Measurements from ENCODE around the gene MMD2.
"Not testable (repeated sequence)": the region's sequence is repeated elsewhere in the genome, so short reads cannot be mapped to it uniquely, and the experiment has no call there.

Gene MMD2

GRCh38 chr7:4958477-4959301, at the start of gene MMD2:
Gene MMD2, minus strand, starts transcription at chr7:4959187. Its CDS starts 170 bp downstream, at chr7:4959017.
- DNase-seq: no peak

DNA sequence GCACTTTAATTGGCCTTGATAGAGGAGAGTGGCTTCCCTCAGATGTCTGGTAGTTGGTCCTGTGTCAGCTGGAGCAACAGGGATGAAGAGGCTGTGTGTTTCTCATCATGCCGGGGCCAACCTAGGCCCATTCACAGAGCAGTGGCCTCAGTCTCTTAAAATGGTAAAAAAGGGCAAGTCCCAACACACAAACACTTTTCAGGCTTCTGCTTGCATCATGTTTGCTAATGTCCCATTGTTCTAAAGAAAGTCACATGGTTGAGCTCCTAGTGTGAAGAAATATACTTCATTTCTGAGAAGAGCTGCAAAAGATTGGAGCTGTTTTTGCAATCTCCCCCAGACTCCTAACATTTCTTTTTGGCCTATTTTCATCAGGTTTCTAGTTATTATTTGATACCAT, 46.1 kb upstream of the MMD2 start:
- no peak for DNase-seq

DNA sequence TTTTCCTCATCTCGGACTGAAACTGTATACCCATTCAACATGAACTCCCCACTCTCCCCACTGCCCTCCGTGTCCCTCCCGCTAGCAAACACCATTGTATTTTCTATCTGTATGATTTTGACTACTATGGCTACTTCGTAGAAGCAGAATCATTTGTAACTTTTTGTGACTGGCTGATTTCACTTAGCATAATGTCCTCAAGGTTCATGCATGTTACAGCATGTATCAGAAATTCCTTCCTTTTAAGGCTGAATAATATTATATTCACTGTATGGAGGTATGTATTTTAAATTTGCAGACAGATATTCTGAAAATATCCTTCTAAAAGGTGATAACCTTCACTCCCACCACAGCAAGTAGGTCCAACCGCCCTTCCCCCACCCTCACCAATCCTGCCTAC, 42.9 kb upstream of the MMD2 start:
- no peak for DNase-seq

- no peak for DNase-seq
These were observed 42.0 kb upstream of the MMD2 start for GRCh38 chr7:5001003-5001402.

DNA sequence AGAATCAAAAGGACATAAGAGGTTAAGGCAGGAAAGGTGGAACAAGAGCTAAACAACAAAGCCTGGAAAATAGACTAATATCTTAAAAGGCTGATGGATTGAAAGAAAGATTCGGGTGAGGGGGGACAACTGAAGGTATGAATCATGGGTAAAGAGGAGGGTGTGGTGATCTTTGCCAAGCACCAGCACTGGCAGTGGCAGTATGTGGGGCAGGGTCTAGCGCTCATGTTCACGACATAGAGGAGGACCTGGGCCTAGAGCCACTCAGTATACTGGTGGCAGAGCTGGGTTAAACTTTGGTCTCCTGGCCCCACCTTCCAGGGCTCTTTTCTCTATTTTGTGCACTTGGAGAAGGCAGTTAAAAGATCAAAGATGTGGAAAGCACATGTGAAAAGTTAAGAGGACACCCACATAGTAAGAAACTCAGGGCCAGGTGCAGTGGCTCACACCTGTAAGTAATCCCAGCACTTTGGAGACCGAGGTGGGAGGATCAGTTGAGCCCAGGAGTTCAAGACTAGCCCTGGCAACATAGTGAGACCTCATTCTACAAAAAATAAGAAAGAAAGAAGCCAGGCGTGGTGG, 40.5 kb upstream of the MMD2 start:
- no peak for DNase-seq

DNA sequence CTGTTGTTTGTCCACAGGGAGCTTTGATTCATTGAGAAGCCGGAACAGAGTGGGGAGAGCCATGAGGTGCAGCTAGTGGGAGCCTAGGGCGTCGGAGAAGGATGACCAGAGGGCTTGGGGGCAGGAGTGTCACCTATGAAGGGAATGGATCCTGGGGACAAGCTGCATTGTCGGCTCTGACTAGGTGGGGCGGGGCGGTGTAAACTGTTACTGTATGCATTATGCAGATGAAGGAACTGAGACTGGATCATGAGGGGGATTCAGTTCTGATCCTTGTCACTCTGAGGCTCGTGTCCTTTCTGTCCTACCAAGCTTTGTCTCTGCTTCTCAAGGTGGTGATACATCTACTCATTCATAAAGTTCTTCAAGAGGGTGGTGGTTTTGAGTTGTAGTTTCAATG, 39.9 kb upstream of the MMD2 start:
- DNase-seq: no peak

GRCh38 chr7:4998244-4998643, 39.3 kb upstream of the MMD2 start:
- no peak for DNase-seq

DNA sequence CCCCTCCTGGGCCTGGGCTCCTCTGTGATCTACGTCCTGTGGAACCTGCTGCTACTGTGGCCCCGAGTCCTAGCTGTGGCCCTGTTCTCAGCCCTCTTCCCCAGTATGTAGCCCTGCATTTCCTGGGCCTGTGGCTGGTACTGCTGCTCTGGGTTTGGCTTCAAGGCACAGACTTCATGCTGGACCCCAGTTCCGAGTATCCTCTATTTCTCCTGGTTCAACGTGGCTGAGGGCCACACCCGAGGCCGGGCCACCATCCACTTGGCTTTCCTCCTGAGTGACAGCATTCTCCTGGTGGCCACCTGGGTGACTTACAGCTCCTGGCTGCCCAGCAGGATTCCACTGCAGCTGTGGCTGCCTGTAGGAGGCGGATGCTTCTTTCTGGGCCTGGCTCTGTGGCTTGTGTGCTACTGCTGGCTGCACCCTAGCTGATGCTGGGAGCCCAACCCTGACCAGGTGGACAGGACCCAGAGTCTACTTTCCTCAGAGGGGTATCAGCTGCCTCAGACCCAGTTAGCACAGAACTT, 37.8 kb upstream of the MMD2 start:
- DNase-seq: no peak

DNA sequence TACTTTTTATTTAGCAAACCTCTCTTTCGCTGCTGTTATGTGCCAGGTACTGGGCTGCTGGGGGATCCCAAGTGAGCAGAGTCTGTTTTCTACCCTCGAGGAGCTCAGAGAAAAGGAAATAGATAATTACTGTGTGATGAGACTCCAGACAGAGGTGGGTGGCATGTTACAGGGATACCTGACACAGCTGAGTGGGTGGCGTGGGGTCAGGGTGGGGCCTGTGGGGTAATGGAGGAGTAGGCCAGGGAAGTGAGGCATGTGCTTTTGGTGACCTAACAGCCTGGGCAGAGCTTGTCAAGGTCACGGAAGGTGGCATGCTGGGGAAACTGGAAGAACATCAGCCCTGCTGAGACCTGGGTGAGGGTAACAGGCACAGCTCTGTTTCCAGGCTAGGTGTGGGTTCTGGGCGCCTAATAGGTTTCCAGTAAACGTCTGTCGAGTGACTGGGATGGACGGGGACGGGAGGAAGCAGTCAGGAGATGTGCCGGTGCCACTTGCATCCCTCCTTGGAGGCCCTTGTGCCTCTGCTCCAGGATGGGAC, 36.5 kb upstream of the MMD2 start:
- no peak for DNase-seq

DNA sequence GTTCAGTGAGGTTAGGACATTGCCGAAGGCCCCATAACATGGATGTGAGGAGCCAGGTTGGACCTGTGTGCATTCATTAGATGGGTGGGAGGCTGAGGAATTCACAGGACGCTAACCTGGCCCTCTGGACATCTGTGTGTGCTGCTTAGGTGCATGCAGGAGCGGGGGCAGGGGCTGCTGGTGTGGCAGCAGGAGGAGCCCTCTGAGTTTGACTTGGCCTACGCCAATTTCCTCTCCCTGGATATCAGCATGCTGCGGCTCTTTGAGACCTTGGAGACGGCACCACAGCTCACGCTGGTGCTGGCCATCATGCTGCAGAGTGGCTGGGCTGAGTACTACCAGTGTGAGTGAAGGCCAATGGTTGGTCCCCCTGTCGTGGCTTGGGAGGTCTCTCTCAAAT, 34.5 kb upstream of the MMD2 start:
- no peak for DNase-seq

GRCh38 chr7:4982741-4983140, 23.8 kb upstream of the MMD2 start:
- not testable (repeated sequence) for DNase-seq

DNA sequence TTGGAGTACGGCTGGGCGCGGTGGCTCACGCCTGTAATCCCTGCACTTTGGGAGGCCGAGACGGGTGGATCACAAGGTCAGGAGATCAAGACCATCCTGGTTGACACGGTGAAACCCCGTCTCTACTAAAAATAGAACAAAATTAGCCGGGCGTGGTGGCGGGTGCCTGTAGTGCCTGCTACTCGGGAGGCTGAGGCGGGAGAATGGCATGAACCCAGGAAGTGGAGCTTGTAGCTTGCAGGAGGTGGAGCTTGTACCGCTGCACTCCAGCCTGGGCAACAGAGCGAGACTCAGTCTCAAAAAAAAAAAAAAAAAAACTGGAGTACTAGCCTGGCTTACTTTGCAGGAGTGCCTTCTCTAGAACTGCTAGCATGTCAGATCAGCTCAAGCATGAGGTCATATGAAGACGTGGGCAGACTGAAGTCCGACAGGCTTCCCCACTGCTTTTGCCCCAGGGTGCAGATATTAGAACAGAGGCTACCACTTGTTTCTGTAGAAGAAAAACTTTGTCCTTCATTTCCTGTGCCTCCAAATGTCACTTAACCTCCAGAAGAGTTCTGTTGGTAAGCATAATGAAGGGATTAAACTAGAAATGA, 22.4 kb upstream of the MMD2 start:
- DNase-seq: not testable (repeated sequence)

DNA sequence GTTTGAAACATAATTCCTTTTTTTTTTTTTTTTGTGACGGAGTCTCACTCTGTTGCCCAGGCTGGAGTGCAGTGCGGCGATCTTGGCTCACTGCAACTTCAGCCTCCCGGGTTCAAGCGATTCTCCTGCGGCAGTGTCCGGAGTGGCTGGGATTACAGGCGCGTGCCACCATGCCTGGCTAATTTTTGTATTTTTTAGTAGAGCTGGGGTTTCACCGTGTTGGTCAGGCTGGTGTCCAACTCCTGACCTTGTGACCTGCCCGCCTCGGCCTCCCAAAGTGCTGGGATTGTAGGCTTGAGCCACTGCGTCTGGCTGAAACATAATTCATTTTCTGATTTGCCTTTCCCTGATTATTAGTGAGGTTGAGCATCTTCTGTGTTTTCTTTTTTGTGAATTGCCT, 16.6 kb upstream of the MMD2 start:
- DNase-seq: not testable (repeated sequence)

GRCh38 chr7:4973728-4974198, 14.8 kb upstream of the MMD2 start:
- peak; percentile 88 for DNase-seq

GRCh38 chr7:4972446-4972845, 13.5 kb upstream of the MMD2 start:
- DNase-seq: not testable (repeated sequence)

DNA sequence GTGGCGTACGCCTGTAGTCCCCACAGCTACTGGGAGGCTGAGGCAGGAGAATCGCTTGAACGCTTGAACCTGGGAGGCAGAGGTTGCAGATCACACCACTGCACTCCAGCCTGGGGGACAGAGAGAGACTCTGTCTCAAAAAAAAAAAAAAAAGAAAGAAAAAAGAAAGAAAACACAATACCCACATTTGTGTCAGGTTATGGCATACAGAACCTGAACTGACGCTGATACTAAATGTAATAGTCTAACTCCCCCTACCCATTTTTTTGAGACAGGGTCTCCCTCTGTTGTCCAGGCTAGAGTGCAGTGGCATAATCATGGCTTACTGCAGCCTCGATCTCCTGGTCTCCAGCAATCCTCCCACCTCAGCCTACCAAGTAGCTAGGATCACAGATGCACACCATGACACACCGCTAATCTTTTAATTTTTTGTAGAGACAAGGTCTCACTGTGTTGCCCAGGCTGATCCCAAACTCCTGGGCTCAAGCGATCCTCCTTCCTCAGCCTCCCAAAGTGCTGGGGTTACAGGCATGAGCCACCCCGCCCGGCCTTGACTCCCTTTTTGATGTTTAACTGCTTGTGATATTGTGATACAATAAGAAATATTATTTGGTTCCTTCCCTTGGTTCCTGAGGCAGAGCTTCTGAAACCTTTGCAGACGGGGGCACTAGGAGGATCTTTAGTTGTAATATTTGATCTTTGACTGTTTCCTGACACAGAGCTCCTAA, 6.5 kb upstream of the MMD2 start:
- DNase-seq: no peak

GRCh38 chr7:4964506-4964905, 5.5 kb upstream of the MMD2 start:
- DNase-seq: no peak

DNA sequence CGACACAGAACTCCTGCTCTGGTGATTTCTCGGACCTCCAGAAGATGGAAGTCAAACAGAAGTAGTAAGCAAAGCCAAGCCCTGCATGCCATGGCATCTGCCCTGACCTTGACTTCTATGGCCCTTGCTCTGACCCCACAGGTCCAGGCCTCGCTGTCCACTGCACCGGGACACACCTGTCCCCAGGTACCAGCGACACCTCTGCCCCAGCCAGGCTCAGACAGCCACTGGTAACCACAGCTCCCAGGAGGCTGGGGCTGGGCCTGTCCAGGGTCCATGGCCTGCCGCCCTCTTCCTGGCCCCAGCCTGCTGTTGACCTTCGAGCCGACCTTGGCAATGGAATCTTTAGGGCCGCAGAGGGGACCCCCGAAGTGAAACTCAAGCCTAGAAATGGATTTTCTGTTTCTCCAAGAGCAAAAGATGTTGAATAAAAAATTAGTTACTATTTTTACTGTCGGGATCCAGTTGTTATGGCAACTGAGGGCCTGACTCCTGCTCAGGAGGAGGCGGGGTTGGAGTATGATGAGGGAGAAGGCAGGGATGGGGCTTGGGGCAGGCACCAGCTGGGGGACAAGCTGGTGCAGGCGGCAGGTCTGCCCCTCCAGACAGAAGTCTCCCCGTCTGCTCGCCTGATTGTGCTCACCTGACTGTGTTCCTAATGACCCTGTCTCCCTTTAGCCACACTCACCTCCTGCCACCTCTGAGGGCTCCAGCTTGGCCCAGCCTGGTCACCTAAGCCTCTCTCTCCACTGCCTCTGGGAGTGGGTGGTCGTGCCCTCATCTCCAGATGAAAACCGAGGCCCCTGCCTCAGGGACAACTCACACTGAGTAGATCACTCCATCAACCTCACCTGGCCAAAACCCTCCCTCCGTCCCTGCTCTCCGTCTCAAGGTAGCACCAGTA, 4.1 kb upstream of the MMD2 start:
- no peak for DNase-seq

GRCh38 chr7:4960363-4960762, 1.4 kb upstream of the MMD2 start:
- DNase-seq: no peak

GRCh38 chr7:4959893-4960292, 906 bp upstream of the MMD2 start:
- DNase-seq: no peak

DNA sequence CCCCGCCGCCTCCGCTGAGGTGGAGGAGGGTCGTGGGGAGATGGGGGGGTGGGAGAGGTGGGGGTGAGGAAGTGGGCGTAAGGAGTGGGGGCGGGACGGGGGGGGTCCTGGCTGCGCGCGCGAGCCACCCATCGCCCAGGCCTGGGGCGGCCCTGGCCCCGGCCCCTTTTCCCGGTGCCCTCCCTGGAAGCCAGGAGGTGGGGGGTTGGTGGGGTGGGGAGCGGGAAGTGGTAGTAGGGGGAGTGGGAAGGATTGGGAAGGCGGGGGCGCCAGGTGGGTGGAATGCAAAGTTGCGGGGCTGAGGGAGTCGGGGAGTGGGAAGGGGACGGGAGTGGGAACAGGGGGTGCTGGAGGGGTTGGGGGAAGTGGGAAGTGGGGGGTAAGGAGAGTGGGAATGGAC, 319 bp upstream of the MMD2 start:
- no peak for DNase-seq

Data from DMS153 (cell line).